Activated T-helper 2 cell treated with anti-CD3 and anti-CD28 coated beads, Interferon-gamma antibody, Interleukin-2, Interleukin-4, amounts not matched to agents 10 μg/mL and 5 μg/mL and 100 μg/mL, durations not matched to agents 14 hours and 24 hours and 36 hours (primary cell): ENCODE results near the gene MEIS2. TPM values are rescaled to one million over a fixed set of nuclear protein-coding genes. Genes with fewer than 3 reads are reported as not detected.

Experiments used
- DNase-seq: peaks from one replicate; pipeline ENCODE4 v3.0.0; 2021; ENCODE audit warnings: low spot score
- H3K27ac Mint-ChIP-seq: one replicate; pipeline ENCODE4 v1.8.0; 2021; ENCODE audit warnings: mixed read lengths
- H3K27me3 Mint-ChIP-seq: one replicate; pipeline ENCODE4 v1.8.0; 2021; ENCODE audit warnings: low read depth, mixed read lengths
- H3K36me3 Mint-ChIP-seq: one replicate; pipeline ENCODE4 v1.8.0; 2021; ENCODE audit warnings: low read depth, mixed read lengths
- H3K4me1 Mint-ChIP-seq: one replicate; pipeline ENCODE4 v1.8.0; 2021; ENCODE audit warnings: low read depth, mixed read lengths
- H3K4me3 Mint-ChIP-seq: one replicate; pipeline ENCODE4 v1.8.0; 2021; ENCODE audit warnings: low read depth, mild to moderate bottlenecking, moderate library complexity, mixed read lengths
- H3K9me3 Mint-ChIP-seq: one replicate; pipeline ENCODE4 v1.8.0; 2021; ENCODE audit warnings: mixed read lengths
- intact Hi-C: fragments of 100-400 bp; cut with micrococcal nuclease; formaldehyde crosslinking; loops from one replicate; pipeline ENCODE4 v1.15.1; 2023
- total RNA-seq: library from RNA; stranded (reverse); gene quantifications from 2 replicates; pipeline ENCODE4 v1.2.3, GENCODE V29; 2022

The MEIS2 gene
- total RNA-seq, 1 donor from 2014 or later: not detected

DNA sequence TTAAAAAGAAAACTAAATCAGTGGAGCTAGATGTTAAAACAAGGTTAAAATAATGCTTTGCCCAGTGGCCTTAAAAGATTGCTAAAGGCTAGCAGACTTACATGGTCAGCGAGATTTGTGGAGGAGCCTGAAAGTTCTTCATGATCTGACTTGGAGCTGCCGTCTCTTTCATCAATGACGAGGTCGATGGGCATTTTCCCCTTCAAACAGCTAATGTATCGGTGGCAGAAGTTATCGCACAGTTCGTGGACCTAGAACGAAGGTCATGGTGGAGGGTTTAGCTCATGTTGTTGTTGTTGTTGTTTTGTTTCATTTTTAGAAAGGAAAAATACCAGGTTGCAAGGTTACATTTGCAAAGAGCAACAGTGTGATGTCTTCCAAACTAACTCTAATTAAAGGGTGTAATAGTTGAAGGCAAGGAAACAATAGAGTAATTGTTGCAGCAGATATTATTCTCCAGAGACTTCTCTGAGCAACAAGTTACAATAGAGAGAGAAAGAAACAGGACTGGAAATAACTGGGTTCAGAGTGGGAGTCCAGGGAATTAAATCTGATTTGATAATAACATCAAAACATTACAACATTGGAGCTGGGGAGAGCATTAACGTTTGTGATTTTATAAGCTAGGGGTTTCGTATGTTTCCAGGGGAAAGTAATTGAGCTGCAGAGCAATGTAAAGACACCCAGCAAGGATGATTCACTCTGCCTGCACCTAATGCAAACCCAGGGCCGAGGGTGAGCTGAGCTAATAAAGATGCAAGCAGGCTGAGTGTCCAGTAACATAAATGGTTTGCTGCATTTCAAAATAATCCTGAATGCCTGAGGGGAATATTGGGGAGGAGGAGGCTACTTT is 6.6 kb downstream of the MEIS2 start:
- DNase-seq: no peak
- Mint-ChIP-seq H3K4me1 (peaks cover 5% of the 10 kb centered on the region), H3K27ac (no peak overlapping the region), H3K36me3 (no peaks in the 10 kb centered on the region), H3K27me3 (peaks cover 61% of the 10 kb centered on the region), H3K9me3 (no peaks in the 10 kb centered on the region), H3K4me3 (no peak overlapping the region)
- intact Hi-C loops: loop anchor here (10.0 kb wide), 1 partner anchor 1579 kb away; no protein-coding TSS in a partner anchor

DNA sequence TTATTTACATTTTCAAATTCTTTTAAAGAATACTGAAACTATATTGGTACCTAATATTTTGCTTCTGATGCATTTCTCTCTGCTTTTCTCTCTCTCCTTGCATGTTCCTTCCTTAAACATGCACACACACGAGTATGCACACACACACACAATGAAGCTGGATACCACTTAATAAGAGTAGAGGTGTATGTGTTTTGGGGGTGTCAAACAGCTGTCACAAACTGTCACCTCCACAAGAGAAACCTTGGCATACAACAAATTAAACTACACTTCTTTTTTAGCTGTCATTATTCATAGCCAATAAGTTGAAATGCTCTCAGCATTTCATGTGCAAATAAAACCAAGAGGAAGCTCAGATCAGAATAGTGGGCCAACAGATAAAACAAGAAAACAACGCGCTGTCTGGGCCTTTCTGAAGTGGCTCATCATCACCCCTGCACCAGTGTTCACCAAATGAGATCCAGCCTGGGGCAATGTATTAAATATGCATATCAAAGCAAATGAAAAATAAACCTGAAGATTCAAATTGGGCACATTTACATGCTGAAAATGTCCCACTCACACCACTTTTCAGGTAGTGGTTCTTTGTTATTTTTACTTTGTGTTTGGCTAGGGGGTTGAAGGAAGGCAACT is 9.7 kb downstream of the MEIS2 start:
- Mint-ChIP-seq H3K27me3 (peaks cover 32% of the 10 kb centered on the region), H3K4me3 (no peak overlapping the region), H3K4me1 (no peaks in the 10 kb centered on the region), H3K27ac (no peak overlapping the region), H3K9me3 (no peaks in the 10 kb centered on the region), H3K36me3 (no peaks in the 10 kb centered on the region)
- intact Hi-C loops: loop anchor here (10.0 kb wide), 1 partner anchor 1576 kb away; no protein-coding TSS in a partner anchor
- no peak for DNase-seq

DNA sequence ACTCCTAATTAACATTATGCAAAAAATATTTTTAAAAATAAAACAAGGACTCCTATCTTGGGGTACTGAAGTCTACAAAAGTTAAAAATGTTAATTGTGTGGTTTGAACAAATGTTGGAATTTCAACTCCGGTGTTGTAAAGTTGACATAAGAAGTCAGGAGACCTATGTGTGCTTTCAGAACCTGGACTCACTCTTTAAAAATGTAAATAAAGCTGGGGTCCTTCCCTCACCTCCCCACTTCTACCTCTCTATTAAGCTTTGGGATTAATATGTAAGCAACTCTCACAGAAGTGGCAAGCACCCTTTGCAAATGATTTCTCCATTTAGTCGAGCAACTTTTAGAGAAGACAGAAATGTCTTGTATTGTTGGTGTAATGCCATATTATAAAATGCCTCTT is 11.9 kb downstream of the MEIS2 start:
- Mint-ChIP-seq H3K27ac (no peak overlapping the region), H3K9me3 (no peaks in the 10 kb centered on the region), H3K27me3 (peaks cover 14% of the 10 kb centered on the region), H3K4me3 (no peak overlapping the region), H3K36me3 (no peaks in the 10 kb centered on the region), H3K4me1 (no peaks in the 10 kb centered on the region)
- no peak for DNase-seq
- intact Hi-C loops: no loop called here

DNA sequence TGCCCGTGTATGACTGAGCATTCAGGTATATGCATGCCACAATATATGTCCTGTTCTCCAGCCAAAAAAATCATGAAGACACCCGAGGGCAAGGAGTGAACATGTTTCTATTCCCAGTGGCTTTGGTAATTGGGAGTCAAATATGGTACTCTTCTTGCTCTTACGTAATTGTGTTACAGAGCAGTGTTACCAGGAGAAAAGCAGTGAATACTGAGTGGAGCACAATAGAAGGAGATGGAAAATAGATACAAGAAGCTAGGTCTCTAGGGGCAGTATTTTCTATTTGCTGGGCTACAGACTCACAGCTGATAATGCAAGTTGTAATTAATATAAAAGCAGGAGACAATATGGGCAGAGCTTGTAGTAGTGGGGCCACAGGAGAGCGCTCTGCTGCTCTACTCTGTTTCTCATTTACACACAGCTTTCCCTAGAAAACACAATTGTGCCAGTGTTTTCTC is 13.2 kb downstream of the MEIS2 start:
- no peaks in the 10 kb centered on the region for H3K36me3 Mint-ChIP-seq
- H3K4me1 Mint-ChIP-seq: no peaks in the 10 kb centered on the region
- no peaks in the 10 kb centered on the region for H3K9me3 Mint-ChIP-seq
- DNase-seq: no peak
- no peak overlapping the region for H3K27ac Mint-ChIP-seq
- intact Hi-C loops: no loop called here
- H3K4me3 Mint-ChIP-seq: no peak overlapping the region
- peaks cover 4% of the 10 kb centered on the region for H3K27me3 Mint-ChIP-seq

DNA sequence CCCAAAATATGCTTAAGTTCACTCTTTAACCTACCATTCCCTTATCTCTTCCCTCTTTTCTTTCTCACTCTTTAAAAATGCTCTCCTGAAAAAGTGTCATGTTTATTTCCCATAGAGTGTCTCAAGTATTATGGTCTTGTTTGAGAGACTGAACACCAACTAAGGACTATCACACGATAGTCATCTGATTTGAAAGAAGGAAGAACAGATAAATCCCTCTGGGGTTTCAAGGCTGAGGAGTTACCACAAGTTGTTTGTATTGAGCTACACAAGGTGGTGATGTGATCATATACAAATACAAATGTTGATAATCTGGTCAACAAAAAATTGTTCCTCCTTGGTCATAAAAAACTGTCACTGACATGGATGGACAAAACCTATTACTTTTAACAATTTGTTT is 13.8 kb downstream of the MEIS2 start:
- Mint-ChIP-seq H3K27ac (no peak overlapping the region), H3K4me1 (no peaks in the 10 kb centered on the region), H3K27me3 (no peaks in the 10 kb centered on the region), H3K4me3 (no peak overlapping the region), H3K9me3 (no peaks in the 10 kb centered on the region), H3K36me3 (no peaks in the 10 kb centered on the region)
- intact Hi-C loops: no loop called here
- no peak for DNase-seq

DNA sequence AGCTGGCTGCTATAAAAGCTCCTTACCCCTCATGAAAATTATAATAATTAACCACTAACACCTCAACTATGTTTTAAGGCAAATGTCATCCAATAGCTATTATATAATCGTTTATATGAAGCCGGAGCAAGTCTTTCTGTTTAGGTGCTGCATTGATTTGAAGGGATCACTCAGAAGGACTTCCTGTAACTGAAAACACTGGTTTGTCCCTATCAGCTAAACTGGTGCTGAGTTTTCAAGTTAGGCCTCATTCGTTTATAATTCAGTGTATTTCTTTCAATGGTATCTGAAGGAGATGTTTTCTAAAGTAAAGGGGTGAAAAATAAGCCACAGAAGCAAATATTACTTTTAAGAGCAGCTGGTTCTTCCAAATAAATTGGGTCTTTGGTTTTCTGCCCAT is 14.2 kb downstream of the MEIS2 start:
- no peaks in the 10 kb centered on the region for H3K36me3 Mint-ChIP-seq
- H3K27me3 Mint-ChIP-seq: no peaks in the 10 kb centered on the region
- DNase-seq: no peak
- H3K4me3 Mint-ChIP-seq: no peak overlapping the region
- no peaks in the 10 kb centered on the region for H3K4me1 Mint-ChIP-seq
- H3K27ac Mint-ChIP-seq: no peak overlapping the region
- no peaks in the 10 kb centered on the region for H3K9me3 Mint-ChIP-seq
- intact Hi-C loops: no loop called here

DNA sequence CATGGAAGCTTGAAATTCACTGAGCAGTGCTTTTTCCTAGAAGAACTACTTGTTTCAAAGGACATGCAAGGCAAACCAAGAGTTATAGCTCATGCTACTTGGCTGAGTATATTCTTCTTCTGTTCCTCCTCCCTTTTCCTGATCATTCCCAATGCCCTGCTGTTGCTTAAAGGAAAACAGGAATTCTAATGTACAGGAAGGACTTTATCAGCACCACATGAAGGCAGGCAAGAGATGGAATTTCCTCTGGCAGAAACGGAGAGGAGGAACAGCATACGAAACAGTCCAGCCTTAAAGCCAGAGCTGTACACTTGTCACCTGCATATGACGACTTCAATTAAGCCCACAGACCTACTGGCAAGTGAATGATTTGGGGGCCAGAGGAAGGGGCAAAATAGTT is 15.7 kb downstream of the MEIS2 start:
- no peak for DNase-seq
- Mint-ChIP-seq H3K4me1 (no peaks in the 10 kb centered on the region), H3K27me3 (no peaks in the 10 kb centered on the region), H3K9me3 (no peaks in the 10 kb centered on the region), H3K36me3 (no peaks in the 10 kb centered on the region), H3K27ac (no peak overlapping the region), H3K4me3 (no peak overlapping the region)
- intact Hi-C loops: no loop called here

DNA sequence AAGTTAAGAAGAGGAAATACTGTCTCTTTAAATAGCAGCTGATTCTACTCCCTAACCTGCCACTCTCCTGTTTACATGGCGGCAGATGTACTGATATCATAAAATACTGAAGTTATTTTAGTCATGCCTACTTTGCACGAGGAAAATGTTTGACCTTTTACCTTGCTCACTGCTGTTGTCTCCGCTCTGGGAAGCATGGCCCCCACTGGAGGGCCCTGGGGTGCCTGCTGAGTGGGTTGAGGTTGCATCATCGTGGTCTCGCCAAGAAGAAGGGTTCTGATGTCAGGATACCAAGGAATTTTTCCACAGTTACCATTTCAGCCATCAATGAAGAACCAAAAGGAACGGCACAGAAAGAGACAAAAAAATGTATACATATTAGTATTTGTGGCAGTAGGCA is 16.7 kb downstream of the MEIS2 start:
- Mint-ChIP-seq H3K27ac (no peak overlapping the region), H3K9me3 (no peaks in the 10 kb centered on the region), H3K36me3 (no peaks in the 10 kb centered on the region), H3K27me3 (no peaks in the 10 kb centered on the region), H3K4me3 (no peak overlapping the region), H3K4me1 (no peaks in the 10 kb centered on the region)
- DNase-seq: no peak
- intact Hi-C loops: no loop called here

DNA sequence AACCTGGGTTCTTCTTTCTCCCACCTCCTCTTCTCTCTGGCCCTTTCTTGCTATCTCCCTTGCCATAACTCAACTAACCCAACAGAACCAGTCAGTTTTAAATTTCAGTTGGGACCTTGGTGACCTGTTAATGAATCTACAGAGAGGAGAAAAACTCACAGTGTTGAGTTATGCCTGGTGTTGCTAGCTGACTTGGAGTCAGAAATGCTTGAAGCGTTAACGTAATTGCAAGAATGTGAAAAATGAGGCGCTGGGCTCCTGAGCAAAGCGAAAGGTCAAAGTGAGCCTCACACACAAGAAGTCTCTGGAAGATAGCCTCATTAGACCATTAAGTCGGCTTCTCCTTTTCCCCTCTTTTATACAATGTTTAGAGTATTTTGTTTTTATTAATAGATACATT is 18.4 kb downstream of the MEIS2 start:
- Mint-ChIP-seq H3K4me3 (no peak overlapping the region), H3K4me1 (no peaks in the 10 kb centered on the region), H3K36me3 (no peaks in the 10 kb centered on the region), H3K27ac (no peak overlapping the region), H3K9me3 (no peaks in the 10 kb centered on the region), H3K27me3 (no peaks in the 10 kb centered on the region)
- intact Hi-C loops: no loop called here
- no peak for DNase-seq

DNA sequence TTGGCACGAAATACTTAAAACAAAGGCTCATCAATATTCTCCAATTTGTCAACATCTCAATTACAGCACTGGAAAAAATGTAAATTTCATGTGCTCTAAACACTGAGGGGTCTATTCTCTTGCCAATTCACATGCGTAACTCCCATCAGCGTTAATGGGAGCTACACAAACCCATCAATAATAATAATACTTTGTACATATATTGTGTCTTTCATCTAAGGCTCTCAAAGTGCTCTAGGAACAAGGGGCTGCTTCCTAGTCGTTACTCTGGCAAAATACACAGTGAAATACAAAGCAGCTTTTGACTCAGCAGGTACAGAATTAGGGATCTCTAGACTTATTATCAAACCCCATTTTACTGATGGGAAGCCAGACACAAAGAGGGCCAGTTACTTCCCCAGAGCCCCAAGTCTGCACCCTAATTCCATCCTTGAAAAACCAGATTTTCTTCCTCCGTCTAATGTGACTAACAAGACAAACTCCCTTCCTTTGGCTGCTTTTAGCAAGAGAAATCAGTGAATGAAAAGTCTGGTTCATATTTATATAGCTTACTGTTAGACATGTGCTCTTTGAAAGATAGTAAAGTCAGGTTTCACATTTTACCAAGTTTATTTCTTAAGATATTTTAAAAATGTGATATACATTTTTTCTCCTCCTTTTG is 20.0 kb downstream of the MEIS2 start:
- no peak overlapping the region for H3K27ac Mint-ChIP-seq

DNA sequence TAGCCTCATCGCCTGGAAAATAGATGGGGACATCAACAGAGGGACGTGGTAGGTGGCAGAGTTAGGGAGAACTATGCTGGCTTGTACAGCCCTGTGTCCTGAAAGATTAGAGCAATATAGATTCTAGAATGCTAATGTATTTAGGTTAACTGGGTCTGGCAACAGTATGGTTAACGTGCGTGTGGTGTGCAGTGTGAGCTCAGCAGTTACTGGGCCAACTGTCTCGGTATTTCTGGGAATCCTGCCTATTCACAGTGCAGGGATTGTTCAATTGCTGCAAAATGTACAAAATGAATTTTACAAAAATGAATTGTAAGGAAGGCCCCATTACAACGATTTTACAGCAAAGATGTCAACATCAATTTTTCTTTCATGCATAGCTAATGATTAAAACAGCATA is 20.6 kb downstream of the MEIS2 start:
- Mint-ChIP-seq H3K4me3 (no peak overlapping the region), H3K27me3 (no peaks in the 10 kb centered on the region), H3K4me1 (no peaks in the 10 kb centered on the region), H3K9me3 (no peaks in the 10 kb centered on the region), H3K27ac (no peak overlapping the region), H3K36me3 (no peaks in the 10 kb centered on the region)
- DNase-seq: no peak
- intact Hi-C loops: no loop called here

More for the DNA sequence above, 20.0 kb downstream of the MEIS2 start:
- H3K27me3 Mint-ChIP-seq: no peaks in the 10 kb centered on the region
- no peaks in the 10 kb centered on the region for H3K4me1 Mint-ChIP-seq
- no peak for DNase-seq
- H3K9me3 Mint-ChIP-seq: no peaks in the 10 kb centered on the region
- no peaks in the 10 kb centered on the region for H3K36me3 Mint-ChIP-seq
- no peak overlapping the region for H3K4me3 Mint-ChIP-seq
- intact Hi-C loops: no loop called here

DNA sequence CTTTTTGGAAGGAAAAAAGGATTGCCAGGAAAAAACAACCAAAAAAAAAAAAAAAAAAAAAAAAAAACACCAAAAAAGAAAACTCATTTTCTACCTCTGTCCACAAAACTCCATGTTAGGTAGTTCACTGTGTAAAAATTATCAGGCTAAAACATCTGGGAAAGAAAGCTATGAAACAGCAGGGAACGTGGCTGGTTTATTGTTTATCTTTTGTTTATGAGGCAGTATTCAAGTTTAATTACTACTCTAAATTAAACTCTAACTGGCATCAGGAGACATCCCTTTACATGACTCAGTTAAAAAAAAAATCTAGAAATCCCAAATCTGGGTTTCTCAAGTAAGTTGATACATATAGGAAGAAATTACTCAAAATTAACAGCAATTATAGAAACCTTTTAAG is 21.8 kb downstream of the MEIS2 start:
- H3K9me3 Mint-ChIP-seq: no peaks in the 10 kb centered on the region
- no peak for DNase-seq
- intact Hi-C loops: no loop called here
- no peaks in the 10 kb centered on the region for H3K4me1 Mint-ChIP-seq
- H3K4me3 Mint-ChIP-seq: no peak overlapping the region
- no peak overlapping the region for H3K27ac Mint-ChIP-seq
- no peaks in the 10 kb centered on the region for H3K27me3 Mint-ChIP-seq
- no peaks in the 10 kb centered on the region for H3K36me3 Mint-ChIP-seq
